Endothelial cell of umbilical vein (primary cell): ENCODE measurements around the gene FOXO6. TPM values are rescaled to one million over a fixed set of nuclear protein-coding genes. Genes with fewer than 3 reads are reported as not detected.

Experiments used
- BruUV-seq: library from RNA; stranded (reverse); fragments of 400-500 nt; replicated peaks from 2 replicates; lab custom pipeline; 2021; lab: Mats Ljungman, UMichigan
- CTCF ChIA-PET: fragments of 300-600, 350-600 bp; sonication (Branson Sonifier 250); formaldehyde crosslinking; loops from one replicate; lab custom pipeline; 2021; ENCODE audit warnings: antibody characterized with exemption, inconsistent platforms; lab: Charles Lee
- POLR2A ChIA-PET: fragments of 300-600, 350-600 bp; sonication (Branson Sonifier 250); formaldehyde crosslinking; loops from one replicate; lab custom pipeline; 2021; ENCODE audit warnings: antibody characterized with exemption, inconsistent platforms; lab: Charles Lee
- DNase-seq: peaks from one replicate; pipeline ENCODE4 v3.0.0-alpha.2; 2011; ENCODE audit warnings: low read depth, low spot score
- FAIRE-seq: peaks from 2 replicates; lab custom pipeline; 2011; peaks lifted over from hg19 to GRCh38; lab: Jason Lieb, UNC
- H2AFZ ChIP-seq: 2 replicates; pipeline ENCODE4 v1.6.0; 2012; ENCODE audit warnings: low read depth, low read length, control low read depth, inconsistent platforms
- H3K27ac ChIP-seq: 2 replicates; pipeline ENCODE4 v1.5.1; 2011; ENCODE audit warnings: low read depth, mild to moderate bottlenecking, control low read depth, low read length, moderate library complexity; ENCODE audit not compliant: insufficient read depth
- H3K27me3 ChIP-seq, 2 experiments: 2 replicates each; pipeline versions ENCODE4 v1.6.0 to v1.6.1; 2011; ENCODE audit warnings: low read length in 2 of 2, mixed read lengths in 1 of 2; ENCODE audit not compliant: control insufficient read depth in 2 of 2, insufficient read depth in 2 of 2
- H3K36me3 ChIP-seq, 2 experiments: 2 replicates in 1 of 2; 3 replicates in 1 of 2; pipeline ENCODE4 v1.5.1; 2011; ENCODE audit warnings: low read length in 2 of 2, mild to moderate bottlenecking in 1 of 2, moderate library complexity in 1 of 2; ENCODE audit not compliant: control insufficient read depth in 2 of 2, insufficient read depth in 2 of 2; ENCODE audit errors: extremely low read depth in 1 of 2
- H3K4me1 ChIP-seq: 3 replicates; pipeline ENCODE4 v1.5.1; 2011; ENCODE audit warnings: mild to moderate bottlenecking, low read length; ENCODE audit not compliant: control insufficient read depth, insufficient read depth; ENCODE audit errors: extremely low read depth
- H3K4me2 ChIP-seq: 2 replicates; pipeline ENCODE4 v1.6.1; 2011; ENCODE audit warnings: low read length, control low read depth, mixed read lengths; ENCODE audit not compliant: insufficient read depth
- H3K4me3 ChIP-seq, 3 experiments: fragments of 200-600 bp in 1 of 3; sonication (generic), shearing (Covaris generic) in 1 of 3; replicated peaks in 1 of 3; 2 replicates each; pipeline ENCODE4 v1.5.1; 2011 to 2016; ENCODE audit warnings: control low read depth in 3 of 3, low read length in 3 of 3, mild to moderate bottlenecking in 2 of 3, inconsistent platforms in 1 of 3, low read depth in 1 of 3, moderate library complexity in 1 of 3; ENCODE audit not compliant: insufficient read depth in 1 of 3
- H3K79me2 ChIP-seq: 2 replicates; pipeline ENCODE4 v1.6.0; 2012; ENCODE audit warnings: low read length, inconsistent platforms; ENCODE audit not compliant: control insufficient read depth, insufficient read depth
- H3K9ac ChIP-seq: replicated peaks from 2 replicates; pipeline ENCODE3; 2011; ENCODE audit warnings: low read length, control low read depth; ENCODE audit not compliant: insufficient read depth; ENCODE audit errors: extremely low read depth
- H3K9me1 ChIP-seq: replicated peaks from 3 replicates; pipeline ENCODE4 v1.6.0; 2011; ENCODE audit warnings: mild to moderate bottlenecking, low read length; ENCODE audit not compliant: control insufficient read depth, insufficient read depth; ENCODE audit errors: extremely low read depth
- H3K9me3 ChIP-seq: replicated peaks from 2 replicates; pipeline ENCODE4 v1.5.1; 2012; ENCODE audit warnings: low read length, inconsistent platforms; ENCODE audit not compliant: control insufficient read depth, insufficient read depth
- H4K20me1 ChIP-seq: replicated peaks from 2 replicates; pipeline ENCODE3; 2011; ENCODE audit warnings: mild to moderate bottlenecking, low read length; ENCODE audit not compliant: control insufficient read depth, insufficient read depth; ENCODE audit errors: extremely low read depth
- CTCF ChIP-seq, 2 donors: IDR thresholded peaks; 1 replicate in 1 of 2; 2 replicates in 1 of 2; pipeline ENCODE4 v1.5.1; 2011; ENCODE audit warnings: low read length in 2 of 2, mild to moderate bottlenecking in 2 of 2, moderate library complexity in 2 of 2, control low read depth in 1 of 2, inconsistent platforms in 1 of 2, low read depth in 1 of 2; ENCODE audit not compliant: insufficient read depth in 1 of 2; ENCODE audit errors: extremely low read depth in 1 of 2
- EZH2 ChIP-seq: IDR thresholded peaks from 2 replicates; pipeline ENCODE4 v1.6.1; 2012; ENCODE audit warnings: borderline replicate concordance, low read depth, mild to moderate bottlenecking, moderate library complexity, low read length, inconsistent platforms; ENCODE audit not compliant: severe bottlenecking
- FOS ChIP-seq: IDR thresholded peaks from 2 replicates; pipeline ENCODE4 v1.6.1; 2011; ENCODE audit warnings: mild to moderate bottlenecking, low read length, moderate library complexity, borderline replicate concordance; ENCODE audit not compliant: insufficient read depth
- GATA2 ChIP-seq: IDR thresholded peaks from 2 replicates; pipeline ENCODE4 v1.7.0; 2011; ENCODE audit warnings: low read depth, mild to moderate bottlenecking, moderate library complexity, mixed read lengths, low read length; ENCODE audit not compliant: insufficient read length, insufficient read depth
- JUN ChIP-seq: IDR thresholded peaks from 2 replicates; pipeline ENCODE4 v1.6.1; 2011; ENCODE audit warnings: borderline replicate concordance, low read depth; ENCODE audit not compliant: insufficient read length, insufficient read depth
- MYC ChIP-seq: IDR thresholded peaks from one replicate; pipeline ENCODE4 v1.6.1; 2011; ENCODE audit warnings: mild to moderate bottlenecking, low read depth, low read length
- POLR2A ChIP-seq: IDR thresholded peaks from 2 replicates; pipeline ENCODE4 v1.6.1; 2012; ENCODE audit warnings: low read depth, mild to moderate bottlenecking, control low read depth, low read length
- dilution Hi-C: fragments of 300-500 bp; cut with MboI; formaldehyde crosslinking; loops from one replicate; pipeline ENCODE4 v1.15.0; 2019; ENCODE audit warnings: low sequenced_read_pairs; ENCODE audit not compliant: extremely low pct_ligation_motif_present
- intact Hi-C: fragments of 100-400 bp; cut with micrococcal nuclease; formaldehyde crosslinking; loops from one replicate; pipeline ENCODE4 v1.10.0; 2022
- polyA plus RNA-seq, 4 experiments: library from polyadenylated mRNA; depleted of rRNA in 3 of 4; stranded (reverse) in 3 of 4; unstranded in 1 of 4; fragments of >200 nt; gene quantifications; 2 replicates each; pipeline versions ENCODE4 v1.2.1 to v1.2.3, GENCODE V29; 2011 to 2012; ENCODE audit warnings: missing spikeins in 1 of 4
- total RNA-seq: library from RNA; stranded (reverse); gene quantifications from 2 replicates; pipeline ENCODE4 v1.2.3, GENCODE V29; 2021

The FOXO6 gene
- total and polyA plus RNA-seq, 2 donors (not counting 3 experiments of a cell fraction or from before 2014, with no cell fraction given), result 0.04 to 0.38 TPM

GRCh38 chr1:41392528-41392924, 31.3 kb downstream of the FOXO6 start:
- no peak for TF ChIP-seq CTCF (IDR thresholded peaks at IDR 0.05; ENCODE audit: extremely low read depth in 1 of 2, insufficient read depth in 1 of 2, low read depth in 1 of 2, low read length in 2 of 2)
- TF ChIP-seq POLR2A, result no peak
- TF ChIP-seq JUN, result no peak
- no peak for TF ChIP-seq GATA2
- TF ChIP-seq FOS, result no peak
- TF ChIP-seq MYC, result no peak
- TF ChIP-seq EZH2, result no peak
- dilution Hi-C loops (no loop called here), intact Hi-C loops (no loop called here)
- ChIA-PET CTCF (interaction anchor here (0.7 to 1.1 kb wide), 3 partner anchors 17 to 110 kb away, joined by 3 to 6 read pairs (median 3); no protein-coding TSS in a partner anchor), POLR2A (no interaction called here)
- peaks cover 0 to 6% of the 10 kb centered on the region in 2 experiments for H3K27me3 ChIP-seq
- no peaks in the 10 kb centered on the region for H4K20me1 ChIP-seq
- DNase-seq, result no peak
- no peaks in the 10 kb centered on the region for H3K9me3 ChIP-seq
- H3K9ac ChIP-seq, result no peak overlapping the region
- H3K27ac ChIP-seq, result no peak overlapping the region
- no peaks in the 10 kb centered on the region for H3K36me3 ChIP-seq
- H3K4me1 ChIP-seq, result no peaks in the 10 kb centered on the region
- H3K4me2 ChIP-seq, result no peak overlapping the region
- FAIRE-seq, result no peak
- no peaks in the 10 kb centered on the region for H3K9me1 ChIP-seq
- no TSS peak for BruUV-seq
- no peaks in the 10 kb centered on the region for H3K79me2 ChIP-seq
- H3K4me3 ChIP-seq, result no peak overlapping the region
- H2AFZ ChIP-seq, result no peak overlapping the region
